MM.1S (cell line): ENCODE results near the gene MAPKAP1.

Experiments used
- DNase-seq: peaks from one replicate; pipeline ENCODE4 v3.0.0-alpha.2; 2015
- H2AFZ ChIP-seq: fragments of 300-600 bp; sonication (generic); 2 replicates; pipeline ENCODE4 v1.6.0; 2016; ENCODE audit warnings: antibody characterized with exemption, low read length
- H3F3A ChIP-seq: fragments of 300-600 bp; sonication (generic); 2 replicates; pipeline ENCODE4 v1.6.1; 2016; ENCODE audit warnings: mild to moderate bottlenecking, antibody characterized with exemption, low read length, moderate library complexity, mixed read lengths; ENCODE audit not compliant: insufficient read depth
- H3K27ac ChIP-seq: fragments of 300-600 bp; sonication (generic); 2 replicates; pipeline ENCODE4 v1.5.1; 2016; ENCODE audit warnings: mild to moderate bottlenecking, low read length
- H3K27me3 ChIP-seq: fragments of 300-600 bp; sonication (generic); replicated peaks from 2 replicates; pipeline ENCODE4 v1.6.0; 2016; ENCODE audit warnings: low read length; ENCODE audit not compliant: insufficient read depth
- H3K36me3 ChIP-seq: fragments of 300-600 bp; sonication (generic); replicated peaks from 2 replicates; pipeline ENCODE4 v1.6.1; 2016; ENCODE audit warnings: mild to moderate bottlenecking, low read length, mixed read lengths; ENCODE audit not compliant: insufficient read depth
- H3K4me1 ChIP-seq: fragments of 300-600 bp; sonication (generic); 2 replicates; pipeline ENCODE4 v1.6.1; 2016; ENCODE audit warnings: low read length, mixed read lengths
- H3K4me2 ChIP-seq: fragments of 300-600 bp; sonication (generic); 2 replicates; pipeline ENCODE4 v1.6.0; 2016; ENCODE audit warnings: low read depth, low read length
- H3K4me3 ChIP-seq: fragments of 300-600 bp; sonication (generic); 2 replicates; pipeline ENCODE4 v1.5.1; 2016; ENCODE audit warnings: low read length, mixed read lengths
- H3K79me2 ChIP-seq: fragments of 300-600 bp; sonication (generic); 2 replicates; pipeline ENCODE4 v1.6.1; 2016; ENCODE audit warnings: mixed run types, low read length, mixed read lengths
- H3K9ac ChIP-seq: fragments of 300-600 bp; sonication (generic); 2 replicates; pipeline ENCODE4 v1.6.1; 2016; ENCODE audit warnings: low read length, mixed read lengths
- H3K9me2 ChIP-seq: fragments of 300-600 bp; sonication (generic); replicated peaks from 2 replicates; pipeline ENCODE4 v1.6.1; 2016; ENCODE audit warnings: mild to moderate bottlenecking, low read length, mixed read lengths; ENCODE audit not compliant: insufficient read depth
- H3K9me3 ChIP-seq: fragments of 300-600 bp; sonication (generic); replicated peaks from 2 replicates; pipeline ENCODE4 v1.6.1; 2016; ENCODE audit warnings: mild to moderate bottlenecking, low read length, mixed read lengths; ENCODE audit not compliant: insufficient read depth
- H4K20me1 ChIP-seq: fragments of 300-600 bp; sonication (generic); 2 replicates; pipeline ENCODE4 v1.6.1; 2016; ENCODE audit warnings: mild to moderate bottlenecking, low read length, moderate library complexity, mixed read lengths; ENCODE audit not compliant: insufficient read depth
- CTCF ChIP-seq: fragments of 300-600 bp; sonication (generic); IDR thresholded peaks from 2 replicates; pipeline ENCODE4 v1.5.1; 2016; ENCODE audit warnings: antibody characterized with exemption, low read length, mixed read lengths
- EZH2 ChIP-seq: fragments of 300-600 bp; sonication (generic); optimal IDR thresholded peaks from 2 replicates; pipeline ENCODE3; 2017; ENCODE audit warnings: low read depth, mild to moderate bottlenecking, antibody characterized with exemption, low read length, mixed read lengths
- EZH2phosphoT487 ChIP-seq: fragments of 300-600 bp; sonication (generic); IDR thresholded peaks from 2 replicates; pipeline ENCODE4 v1.6.1; 2018; ENCODE audit warnings: antibody characterized with exemption, low read length

Gene MAPKAP1

GRCh38 chr9:125655066-125655633 lies 51.9 kb downstream of the MAPKAP1 start:
- Histone ChIP-seq H3K27ac (no peak overlapping the region), H3K36me3 (no peaks in the 10 kb centered on the region), H4K20me1 (no peaks in the 10 kb centered on the region; the same call in 1 of the 2 replicates), H3K9ac (no peak overlapping the region), H3F3A (no peaks in the 10 kb centered on the region), H3K4me1 (no peaks in the 10 kb centered on the region), H2AFZ (no peak overlapping the region), H3K79me2 (no peaks in the 10 kb centered on the region), H3K4me3 (no peak overlapping the region), H3K9me2 (no peaks in the 10 kb centered on the region), H3K4me2 (no peak overlapping the region), H3K27me3 (no peaks in the 10 kb centered on the region; the same call in 1 of the 2 replicates), H3K9me3 (no peaks in the 10 kb centered on the region)
- no peak for TF ChIP-seq EZH2
- no peak for TF ChIP-seq EZH2phosphoT487
- TF ChIP-seq CTCF = no peak
- DNase-seq = no peak

- Histone ChIP-seq H3K9ac (no peak overlapping the region), H3K36me3 (no peaks in the 10 kb centered on the region), H3K9me2 (no peaks in the 10 kb centered on the region), H3K79me2 (no peaks in the 10 kb centered on the region), H3K27ac (no peak overlapping the region), H3K9me3 (no peaks in the 10 kb centered on the region), H3K27me3 (peaks cover 3% of the 10 kb centered on the region; the same call in 1 of the 2 replicates), H3K4me2 (no peak overlapping the region), H3K4me3 (no peak overlapping the region), H2AFZ (no peak overlapping the region), H3F3A (no peaks in the 10 kb centered on the region), H4K20me1 (no peaks in the 10 kb centered on the region; the same call in 1 of the 2 replicates), H3K4me1 (no peaks in the 10 kb centered on the region)
- DNase-seq = no peak
- TF ChIP-seq EZH2 = no peak
- TF ChIP-seq EZH2phosphoT487 = no peak
- TF ChIP-seq CTCF = no peak
Measured at GRCh38 chr9:125654121-125654520, 52.9 kb downstream of the MAPKAP1 start.

DNA sequence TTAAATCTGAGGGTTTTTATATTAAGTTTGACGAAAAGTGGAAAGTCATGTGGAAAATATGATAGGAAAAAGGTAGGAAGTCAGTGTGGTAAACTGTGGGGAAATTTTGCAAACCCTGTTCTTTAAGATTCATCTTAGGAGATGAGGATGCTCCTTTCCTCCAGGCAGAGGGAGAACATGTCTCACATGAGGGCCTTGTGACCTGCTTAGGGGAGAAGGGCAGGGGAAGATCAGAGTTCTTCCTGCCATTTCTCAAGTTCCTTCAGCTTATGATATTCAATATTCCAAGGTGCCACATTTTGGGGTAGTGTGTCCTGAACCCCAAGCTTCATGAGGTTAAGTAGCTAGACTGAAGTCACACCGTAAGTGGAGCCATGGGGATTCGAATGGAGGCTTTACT lies 53.7 kb downstream of the MAPKAP1 start:
- Histone ChIP-seq H3K9ac (no peak overlapping the region), H3K79me2 (peaks cover under 1% of the 10 kb centered on the region; the same call in 1 of the 2 replicates), H3K9me3 (no peaks in the 10 kb centered on the region), H4K20me1 (peaks cover 2% of the 10 kb centered on the region; the same call in 1 of the 2 replicates), H3K4me2 (no peak overlapping the region), H3K4me1 (no peaks in the 10 kb centered on the region), H3K9me2 (no peaks in the 10 kb centered on the region), H3F3A (no peaks in the 10 kb centered on the region), H3K27ac (no peak overlapping the region), H3K4me3 (no peak overlapping the region), H2AFZ (no peak overlapping the region), H3K27me3 (peaks cover 6% of the 10 kb centered on the region; the same call in 1 of the 2 replicates), H3K36me3 (no peaks in the 10 kb centered on the region)
- DNase-seq = no peak
- TF ChIP-seq CTCF = no peak
- TF ChIP-seq EZH2phosphoT487 = no peak
